Stimulated activated CD8-positive, alpha-beta memory T cell treated with anti-CD3 and anti-CD28 coated beads, Interleukin-12 subunit alpha, Interleukin-12 subunit beta, amount 100 ng/mL, for 4 hours (primary cell): ENCODE measurements around the gene ACSS2.
"Not testable (repeated sequence)": the region's sequence is repeated elsewhere in the genome, so short reads cannot be mapped to it uniquely, and the experiment has no call there.

Experiments used
- DNase-seq: peaks from one replicate; pipeline ENCODE4 v3.0.0-alpha.2; 2020; ENCODE audit warnings: low read depth

Gene ACSS2

GRCh38 chr20:34873583-34874093, 2.8 kb upstream of the ACSS2 start:
- no peak for DNase-seq

GRCh38 chr20:34874094-34874654, 2.2 kb upstream of the ACSS2 start:
- DNase-seq: no peak

- no peak for DNase-seq
Measured at GRCh38 chr20:34875642-34876405, 588 bp upstream of the ACSS2 start.

DNA sequence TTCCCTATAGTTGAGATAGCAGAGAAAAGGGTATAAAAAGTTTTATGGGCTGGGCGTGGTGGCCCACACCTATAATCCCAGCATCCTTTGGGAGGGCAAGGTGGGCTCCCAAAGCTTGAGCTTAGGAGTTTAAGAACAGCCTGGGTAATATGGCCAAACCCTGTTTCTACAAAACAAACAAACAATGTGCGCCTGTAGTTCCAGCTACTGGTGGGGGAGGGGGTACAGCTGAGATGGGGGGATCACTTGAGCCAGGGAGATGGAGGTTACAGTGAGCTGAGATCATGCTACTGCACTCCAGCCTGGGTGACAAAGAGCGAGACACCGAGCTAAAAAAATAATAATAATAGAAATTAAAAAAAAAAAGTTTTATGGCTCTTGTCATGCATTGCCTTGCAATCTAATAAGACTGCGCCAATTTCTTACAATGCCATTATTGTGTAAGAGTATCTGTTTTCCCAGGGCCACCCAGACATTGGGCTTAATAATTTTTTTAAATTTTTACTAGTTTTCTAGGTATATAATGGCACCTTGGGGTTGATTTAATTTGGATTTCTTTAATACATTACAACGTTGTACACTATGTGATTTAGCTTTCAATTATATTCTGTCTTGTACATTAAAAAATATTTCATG, 3.9 kb downstream of the ACSS2 start:
- no peak for DNase-seq

DNA sequence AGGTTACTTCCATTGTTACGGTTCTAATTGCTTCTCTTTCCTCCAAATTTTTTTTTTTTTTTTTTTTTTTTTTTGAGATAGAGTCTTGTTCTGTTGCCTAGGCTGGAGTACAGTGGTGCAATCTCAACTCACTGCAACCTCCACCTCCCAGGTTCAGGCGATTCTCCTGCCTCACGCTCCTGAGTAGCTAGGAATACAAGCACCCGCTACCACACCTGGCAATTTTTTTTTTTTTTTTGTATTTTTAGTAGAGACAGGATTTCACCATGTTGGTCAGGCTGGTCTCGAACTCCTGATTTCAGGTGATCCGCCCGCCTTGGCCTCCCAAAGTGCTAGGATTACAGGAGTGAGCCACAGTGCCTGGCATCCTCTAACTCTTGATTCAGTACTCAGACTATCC, 4.6 kb downstream of the ACSS2 start:
- not testable (repeated sequence) for DNase-seq

DNA sequence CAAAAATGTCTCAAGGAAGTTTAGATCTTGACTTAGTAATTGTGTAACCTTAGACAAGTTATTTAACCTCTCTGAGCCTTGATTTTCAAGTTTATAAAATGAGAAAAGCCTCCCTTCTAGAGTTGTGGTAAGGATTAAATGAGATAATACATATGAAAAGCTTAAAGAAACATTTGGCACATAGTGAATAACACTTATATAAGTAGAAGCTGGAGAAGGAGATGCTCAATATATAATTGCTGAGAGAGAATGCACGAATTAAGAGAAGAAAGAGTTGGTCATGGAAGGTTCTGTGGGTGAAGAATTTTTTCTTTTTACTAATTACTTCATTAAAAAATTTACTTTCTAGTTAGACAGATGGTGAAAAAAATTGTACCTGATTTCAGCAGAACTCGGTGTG, 5.3 kb downstream of the ACSS2 start:
- DNase-seq: no peak

GRCh38 chr20:34883087-34883688, 6.8 kb downstream of the ACSS2 start:
- DNase-seq: no peak

- no peak for DNase-seq
Measured at GRCh38 chr20:34883809-34884208, 7.4 kb downstream of the ACSS2 start.

DNA sequence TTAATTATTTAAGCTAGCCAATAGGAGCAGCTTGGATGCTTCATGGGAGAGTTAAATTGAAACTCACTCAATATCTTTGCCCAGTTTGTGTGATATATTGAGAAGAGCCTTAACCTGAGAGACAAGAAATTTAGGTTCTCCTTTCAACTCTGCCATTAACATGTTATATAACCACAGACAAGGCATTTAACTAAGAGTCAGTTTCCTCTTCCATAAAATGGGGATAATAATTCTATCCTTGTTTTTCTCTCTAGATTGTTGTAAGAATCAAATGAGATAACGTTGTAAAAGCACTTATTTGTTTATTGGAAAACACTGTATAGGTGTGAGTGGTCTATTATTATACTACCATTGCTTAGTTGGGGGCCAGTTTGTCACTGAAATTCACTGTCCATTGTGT, 7.8 kb downstream of the ACSS2 start:
- DNase-seq: no peak

GRCh38 chr20:34886122-34886521, 9.7 kb downstream of the ACSS2 start:
- no peak for DNase-seq

- no peak for DNase-seq
Measured at GRCh38 chr20:34887023-34887422, 10.6 kb downstream of the ACSS2 start.

GRCh38 chr20:34888468-34888867, 12.1 kb downstream of the ACSS2 start:
- DNase-seq: no peak

DNA sequence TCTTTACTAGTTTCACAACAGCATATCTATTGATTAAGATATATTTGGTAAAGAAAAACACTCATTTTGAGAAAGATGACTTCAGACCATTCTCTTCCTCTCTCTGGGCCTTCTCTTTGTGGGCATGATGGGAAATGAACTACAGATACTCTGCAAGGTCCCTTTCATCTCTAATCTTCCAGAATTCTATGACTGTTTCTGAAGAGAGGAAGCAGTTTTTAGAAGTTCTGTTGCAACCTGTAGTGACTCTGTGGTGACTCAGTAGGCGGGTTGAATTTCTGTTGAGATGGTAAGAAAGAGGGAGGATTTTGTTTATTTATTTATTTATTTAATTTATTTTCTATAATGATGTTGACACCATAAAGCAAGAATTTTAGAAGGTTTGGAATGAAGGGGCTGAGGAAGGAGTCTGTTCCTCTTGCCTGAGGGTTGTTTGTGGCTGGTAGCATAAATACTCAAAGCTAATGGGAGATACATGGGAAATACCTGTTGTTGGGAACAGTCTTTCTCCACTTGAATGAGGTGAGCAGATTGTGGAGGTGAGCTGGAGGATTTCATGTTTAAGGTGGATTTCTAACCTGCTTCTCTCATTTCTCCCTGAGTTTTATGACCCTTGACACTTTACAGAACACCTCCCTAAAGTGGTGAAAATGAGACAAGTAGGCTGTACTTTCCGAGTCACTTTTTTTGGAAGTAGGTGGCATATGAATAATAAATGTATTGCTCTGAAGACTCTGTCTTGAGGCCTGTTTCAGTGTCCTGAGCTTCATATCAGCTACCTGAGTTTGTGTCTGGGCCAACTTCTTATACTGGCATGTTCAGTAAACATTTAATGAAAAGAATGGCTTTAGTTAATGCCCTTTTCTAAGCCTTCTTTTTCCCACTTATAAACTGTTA, 15.0 kb downstream of the ACSS2 start:
- DNase-seq: no peak

GRCh38 chr20:34892671-34893070, 16.3 kb downstream of the ACSS2 start:
- DNase-seq: no peak

- DNase-seq: no peak
Measured at GRCh38 chr20:34894723-34895122, 18.3 kb downstream of the ACSS2 start.

- no peak for DNase-seq
Measured at GRCh38 chr20:34895465-34895864, 19.1 kb downstream of the ACSS2 start.

DNA sequence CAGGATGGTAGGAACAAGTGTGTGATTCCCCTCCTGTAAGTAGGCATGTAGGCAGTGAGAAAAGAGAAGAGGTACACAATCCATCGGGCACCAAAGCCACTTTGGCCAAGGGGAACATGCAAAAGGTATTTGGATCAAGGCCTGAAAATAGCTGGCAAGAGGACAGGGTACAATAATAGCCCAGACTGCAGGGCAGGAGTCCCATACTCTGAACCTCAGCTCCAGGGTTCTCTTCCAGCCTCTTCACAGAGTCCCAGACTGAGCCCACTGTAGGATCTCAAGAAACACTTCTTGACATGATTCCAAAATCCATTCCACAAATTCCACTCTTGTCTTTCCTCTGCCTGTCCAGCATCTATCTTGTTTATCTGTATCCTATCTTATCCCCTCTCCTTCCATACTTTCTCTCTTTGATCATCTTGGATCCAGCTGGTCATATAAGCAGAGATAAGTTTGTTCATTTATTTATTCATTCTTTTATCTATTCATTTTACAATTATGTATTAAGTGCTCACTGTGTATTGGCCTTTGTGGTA, 19.7 kb downstream of the ACSS2 start:
- DNase-seq: no peak

DNA sequence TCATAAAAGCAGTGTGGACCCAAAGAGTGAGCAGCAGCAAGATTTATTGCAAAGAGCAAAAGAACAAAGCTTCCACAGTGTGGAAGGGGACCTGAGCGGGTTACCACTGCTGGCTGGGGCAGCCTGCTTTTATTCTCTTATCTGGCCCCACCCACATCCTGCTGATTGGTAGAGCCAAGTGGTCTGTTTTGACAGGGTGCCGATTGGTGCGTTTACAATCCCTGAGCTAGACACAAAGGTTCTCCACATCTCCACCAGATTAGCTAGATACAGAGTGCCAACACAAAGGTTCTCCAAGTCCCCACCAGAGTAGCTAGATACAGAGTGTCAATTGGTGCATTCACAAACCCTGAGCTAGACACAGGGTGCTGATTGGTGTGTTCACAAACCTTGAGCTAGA, 21.7 kb downstream of the ACSS2 start:
- DNase-seq: not testable (repeated sequence)

GRCh38 chr20:34898731-34899130, 22.3 kb downstream of the ACSS2 start:
- DNase-seq: not testable (repeated sequence)

DNA sequence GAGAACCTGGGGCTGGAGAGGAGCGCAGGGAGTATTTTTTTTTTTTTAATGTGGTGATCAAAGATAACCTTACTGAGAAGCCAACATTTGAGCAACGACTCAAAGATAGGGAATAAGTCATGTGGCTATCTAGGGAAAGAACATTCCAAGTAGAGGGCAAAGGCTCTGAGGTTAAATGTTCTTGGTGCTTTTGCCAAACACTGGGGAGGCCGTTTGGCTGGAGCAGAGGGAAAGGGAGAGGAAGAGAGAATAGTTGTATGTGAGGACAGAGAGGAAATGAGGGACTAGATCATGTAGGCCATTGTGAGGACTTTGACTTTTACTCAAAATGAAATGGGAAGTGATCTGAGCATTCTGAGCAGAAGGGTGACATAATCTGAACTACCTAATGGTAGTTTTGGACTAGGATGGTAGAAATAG, 27.8 kb downstream of the ACSS2 start:
- DNase-seq: no peak
